Measurements from ENCODE around the gene DAND5. TPM values are rescaled to one million over a fixed set of nuclear protein-coding genes. Genes with fewer than 3 reads are reported as not detected.
A peak's percentile ranks its signal among the peaks of the same experiment; 100 is the strongest.

The DAND5 gene
- total RNA-seq, 1 experiment from 2014 or later, result 0.21 TPM

DNA sequence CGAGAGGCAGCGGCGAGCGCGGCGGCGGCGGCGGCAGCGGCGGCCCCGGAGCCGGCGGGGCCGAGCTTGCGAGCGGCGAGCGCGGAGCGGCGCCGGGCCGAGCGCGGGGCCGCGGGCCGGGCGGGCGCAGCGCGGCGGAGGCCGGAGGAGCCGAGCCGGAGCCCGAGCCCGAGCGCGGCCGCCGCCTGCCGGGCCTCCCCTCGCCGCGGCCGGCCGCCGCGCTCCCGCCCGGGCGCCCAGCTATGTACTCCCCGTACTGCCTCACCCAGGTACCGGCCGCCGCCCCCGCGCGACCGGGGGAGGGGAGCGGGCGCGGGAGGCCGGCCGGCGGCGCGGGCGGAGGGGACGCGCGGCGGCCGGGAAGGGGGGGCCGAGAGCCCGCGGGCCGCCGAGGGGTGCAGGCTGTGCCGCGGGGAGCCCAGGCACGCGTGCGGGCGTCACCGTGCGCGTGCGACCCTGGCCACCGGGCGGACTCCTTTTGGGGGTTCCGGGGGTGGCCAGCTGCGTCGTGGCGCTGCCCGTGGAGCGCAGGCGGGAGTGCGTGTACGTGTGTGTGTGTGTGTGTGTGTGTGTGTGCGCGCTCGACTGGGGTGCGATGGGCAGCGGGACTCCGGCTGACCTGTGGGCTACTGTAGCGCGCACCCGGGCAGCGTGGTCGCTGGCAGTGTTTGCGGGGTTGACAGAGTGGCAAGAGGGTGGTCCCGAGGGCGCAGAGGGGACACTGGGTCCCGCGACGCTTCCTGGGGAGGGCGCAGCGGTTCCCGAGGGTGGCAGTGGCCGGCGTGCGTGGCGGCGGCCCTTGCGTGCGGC lies 26.4 kb downstream of the DAND5 start:
- no TSS peak for BruUV-seq (replicated peaks)
- CTCF ChIA-PET, result interaction anchor here (1.1 kb wide), 1 partner anchor 65 kb away, joined by 3 read pairs; no protein-coding TSS in a partner anchor
- peaks cover 14% of the 10 kb centered on the region for H3K27me3 Mint-ChIP-seq (ENCODE audit: unreplicated experiment)
- peaks cover 8% of the 10 kb centered on the region for H3K4me1 Mint-ChIP-seq (ENCODE audit: low read depth, unreplicated experiment)
- H3K36me3 Mint-ChIP-seq (ENCODE audit: insufficient read depth, unreplicated experiment), result peaks cover 15% of the 10 kb centered on the region
- TF ChIP-seq, protein P1, sequence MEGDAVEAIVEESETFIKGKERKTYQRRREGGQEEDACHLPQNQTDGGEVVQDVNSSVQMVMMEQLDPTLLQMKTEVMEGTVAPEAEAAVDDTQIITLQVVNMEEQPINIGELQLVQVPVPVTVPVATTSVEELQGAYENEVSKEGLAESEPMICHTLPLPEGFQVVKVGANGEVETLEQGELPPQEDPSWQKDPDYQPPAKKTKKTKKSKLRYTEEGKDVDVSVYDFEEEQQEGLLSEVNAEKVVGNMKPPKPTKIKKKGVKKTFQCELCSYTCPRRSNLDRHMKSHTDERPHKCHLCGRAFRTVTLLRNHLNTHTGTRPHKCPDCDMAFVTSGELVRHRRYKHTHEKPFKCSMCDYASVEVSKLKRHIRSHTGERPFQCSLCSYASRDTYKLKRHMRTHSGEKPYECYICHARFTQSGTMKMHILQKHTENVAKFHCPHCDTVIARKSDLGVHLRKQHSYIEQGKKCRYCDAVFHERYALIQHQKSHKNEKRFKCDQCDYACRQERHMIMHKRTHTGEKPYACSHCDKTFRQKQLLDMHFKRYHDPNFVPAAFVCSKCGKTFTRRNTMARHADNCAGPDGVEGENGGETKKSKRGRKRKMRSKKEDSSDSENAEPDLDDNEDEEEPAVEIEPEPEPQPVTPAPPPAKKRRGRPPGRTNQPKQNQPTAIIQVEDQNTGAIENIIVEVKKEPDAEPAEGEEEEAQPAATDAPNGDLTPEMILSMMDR (IDR thresholded peaks at IDR 0.05; ENCODE audit: unreplicated experiment), result no peak
- H3K4me3 Mint-ChIP-seq (ENCODE audit: low read depth, unreplicated experiment), result peak overlapping the region; percentile 87
- no peak overlapping the region for H3K27ac Mint-ChIP-seq (ENCODE audit: unreplicated experiment)
- intact Hi-C loops (cut with micrococcal nuclease; ENCODE audit: unreplicated experiment), result no loop called here
- DNase-seq, result no peak
- H3K9me3 Mint-ChIP-seq (ENCODE audit: low read depth, unreplicated experiment), result no peaks in the 10 kb centered on the region

DNA sequence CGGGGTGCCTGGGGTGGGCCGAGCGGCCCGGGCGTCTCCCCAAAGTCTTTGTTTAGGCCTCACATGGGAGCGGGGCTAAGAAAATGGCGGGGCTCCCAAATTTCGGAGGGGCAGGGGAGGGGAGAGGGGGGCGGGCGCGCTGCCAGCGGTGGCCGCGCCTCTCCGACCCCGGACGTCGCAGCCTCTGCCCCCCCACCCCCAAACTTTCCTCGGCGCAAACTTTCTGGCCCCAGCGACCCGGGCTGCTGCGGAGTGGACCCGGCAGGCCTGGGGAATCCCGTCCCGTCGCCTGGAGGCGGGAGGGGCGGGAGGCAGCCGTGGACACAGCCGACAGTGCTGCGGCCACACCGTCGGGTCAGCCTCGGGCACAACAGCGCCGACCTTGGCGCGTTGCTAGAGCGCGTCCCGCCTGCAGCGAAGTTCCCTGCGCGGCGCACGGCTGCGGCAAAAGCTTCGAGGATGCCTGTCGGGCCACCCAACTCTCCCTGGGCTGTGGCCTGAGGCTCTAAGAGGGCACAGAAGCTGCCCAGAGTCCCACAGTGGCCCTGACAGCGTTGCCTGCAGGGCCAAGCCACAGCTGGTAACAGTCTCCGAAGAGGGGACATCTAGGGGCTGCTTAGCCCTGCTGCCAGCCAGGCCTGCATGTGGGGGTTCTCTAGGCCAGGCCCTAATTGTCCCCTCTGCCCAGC lies 27.2 kb downstream of the DAND5 start:
- peak overlapping the region; percentile 87 for H3K4me3 Mint-ChIP-seq (ENCODE audit: low read depth, unreplicated experiment)
- CTCF ChIA-PET, result interaction anchor here (1.1 kb wide), 1 partner anchor 65 kb away, joined by 3 read pairs; no protein-coding TSS in a partner anchor

DNA sequence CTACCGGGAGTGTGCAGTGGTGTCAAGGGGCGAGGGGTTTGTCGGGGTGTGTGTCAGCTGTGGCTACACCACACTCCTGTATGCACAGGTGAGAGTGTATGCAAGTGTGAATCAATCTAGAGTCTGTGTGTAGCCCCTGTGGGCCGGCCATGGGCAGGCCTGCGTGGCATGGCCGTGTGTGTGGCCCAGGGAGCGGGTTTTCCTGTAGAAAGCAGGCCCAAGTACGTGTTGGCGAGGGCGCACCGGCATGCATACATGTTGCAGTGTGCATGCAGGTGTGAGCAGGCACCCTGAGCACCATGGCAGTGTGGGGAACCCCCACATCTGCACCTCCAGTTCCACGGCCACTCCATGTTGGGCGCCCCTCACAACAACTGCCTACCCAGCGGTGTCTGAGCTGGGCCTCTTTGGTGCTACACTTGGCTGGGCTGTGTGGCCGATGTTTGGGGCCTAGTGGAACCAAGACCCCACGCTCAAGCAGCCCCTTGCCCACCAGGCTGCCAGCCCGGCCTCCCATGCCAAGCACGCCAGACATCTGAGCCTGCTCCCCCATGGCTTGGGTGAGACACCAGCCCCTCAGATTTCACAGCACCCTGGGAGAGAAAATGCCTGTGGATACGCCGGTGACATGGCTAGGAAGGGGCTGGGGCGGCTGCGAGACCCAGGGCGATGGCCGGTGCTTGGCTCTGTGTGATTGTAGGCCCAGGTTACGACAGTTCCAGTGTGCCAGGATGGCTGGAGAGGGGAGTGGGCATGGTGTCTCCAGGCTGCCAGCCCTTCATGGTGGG lies 28.0 kb downstream of the DAND5 start:
- H3K27me3 Mint-ChIP-seq (ENCODE audit: unreplicated experiment), result peaks cover 14% of the 10 kb centered on the region
- H3K4me1 Mint-ChIP-seq (ENCODE audit: low read depth, unreplicated experiment), result peaks cover 8% of the 10 kb centered on the region
- peak overlapping the region; percentile 87 for H3K4me3 Mint-ChIP-seq (ENCODE audit: low read depth, unreplicated experiment)
- DNase-seq, result no peak
- TF ChIP-seq, protein P1 (IDR thresholded peaks at IDR 0.05; ENCODE audit: unreplicated experiment), result no peak
- H3K27ac Mint-ChIP-seq (ENCODE audit: unreplicated experiment), result no peak overlapping the region
- no TSS peak for BruUV-seq (replicated peaks)
- intact Hi-C loops (cut with micrococcal nuclease; ENCODE audit: unreplicated experiment), result no loop called here
- CTCF ChIA-PET, result interaction anchor here (1.1 kb wide), 1 partner anchor 64 kb away, joined by 3 read pairs; no protein-coding TSS in a partner anchor
- no peaks in the 10 kb centered on the region for H3K9me3 Mint-ChIP-seq (ENCODE audit: low read depth, unreplicated experiment)
- peaks cover 15% of the 10 kb centered on the region for H3K36me3 Mint-ChIP-seq (ENCODE audit: insufficient read depth, unreplicated experiment)

More for the DNA sequence above, 27.2 kb downstream of the DAND5 start:
- Mint-ChIP-seq H3K36me3 (ENCODE audit: insufficient read depth, unreplicated experiment) (peaks cover 15% of the 10 kb centered on the region), H3K27ac (ENCODE audit: unreplicated experiment) (no peak overlapping the region), H3K27me3 (ENCODE audit: unreplicated experiment) (peaks cover 14% of the 10 kb centered on the region), H3K4me1 (ENCODE audit: low read depth, unreplicated experiment) (peaks cover 8% of the 10 kb centered on the region), H3K9me3 (ENCODE audit: low read depth, unreplicated experiment) (no peaks in the 10 kb centered on the region)
- intact Hi-C loops (cut with micrococcal nuclease; ENCODE audit: unreplicated experiment), result no loop called here
- BruUV-seq (replicated peaks), result no TSS peak
- DNase-seq, result no peak
- TF ChIP-seq, protein P1 (IDR thresholded peaks at IDR 0.05; ENCODE audit: unreplicated experiment), result no peak

Data from Calu3 (cell line).